Activated naive CD4-positive, alpha-beta T cell treated with anti-CD3 and anti-CD28 coated beads for 36 hours (primary cell): Measurements from ENCODE around the gene PCNA. TPM values are rescaled to one million over a fixed set of nuclear protein-coding genes. Genes with fewer than 3 reads are reported as not detected.
A peak's percentile ranks its signal among the peaks of the same experiment; 100 is the strongest.

Source experiments
- CTCF ChIA-PET: fragments of 350-600 bp; sonication (Branson Sonifier 250); formaldehyde crosslinking; loops from one replicate; lab custom pipeline; 2021; ENCODE audit warnings: antibody characterized with exemption; lab: Charles Lee
- DNase-seq: peaks from one replicate; pipeline ENCODE4 v3.0.0-alpha.2; 2020
- H3K27ac Mint-ChIP-seq: one replicate; pipeline ENCODE4 v1.8.0; 2021; ENCODE audit warnings: mild to moderate bottlenecking, mixed read lengths
- H3K27me3 Mint-ChIP-seq: one replicate; pipeline ENCODE4 v1.8.0; 2021; ENCODE audit warnings: low read depth, mixed read lengths
- H3K36me3 Mint-ChIP-seq: one replicate; pipeline ENCODE4 v1.8.0; 2021; ENCODE audit warnings: low read depth, mixed read lengths
- H3K4me1 Mint-ChIP-seq: one replicate; pipeline ENCODE4 v1.8.0; 2021; ENCODE audit warnings: low read depth, mixed read lengths
- H3K4me3 Mint-ChIP-seq: one replicate; pipeline ENCODE4 v1.8.0; 2021; ENCODE audit warnings: mild to moderate bottlenecking, moderate library complexity, mixed read lengths
- H3K9me3 Mint-ChIP-seq: one replicate; pipeline ENCODE4 v1.8.0; 2021; ENCODE audit warnings: mixed read lengths
- intact Hi-C: fragments of 100-400 bp; cut with micrococcal nuclease; formaldehyde crosslinking; loops from one replicate; pipeline ENCODE4 v1.15.1; 2023
- total RNA-seq, 2 experiments: library from RNA; stranded (reverse); gene quantifications; one replicate each; pipeline ENCODE4 v1.2.3, GENCODE V29; 2021

The PCNA gene
- total RNA-seq = 100 to 1,000 TPM; 631 to 641 TPM

DNA sequence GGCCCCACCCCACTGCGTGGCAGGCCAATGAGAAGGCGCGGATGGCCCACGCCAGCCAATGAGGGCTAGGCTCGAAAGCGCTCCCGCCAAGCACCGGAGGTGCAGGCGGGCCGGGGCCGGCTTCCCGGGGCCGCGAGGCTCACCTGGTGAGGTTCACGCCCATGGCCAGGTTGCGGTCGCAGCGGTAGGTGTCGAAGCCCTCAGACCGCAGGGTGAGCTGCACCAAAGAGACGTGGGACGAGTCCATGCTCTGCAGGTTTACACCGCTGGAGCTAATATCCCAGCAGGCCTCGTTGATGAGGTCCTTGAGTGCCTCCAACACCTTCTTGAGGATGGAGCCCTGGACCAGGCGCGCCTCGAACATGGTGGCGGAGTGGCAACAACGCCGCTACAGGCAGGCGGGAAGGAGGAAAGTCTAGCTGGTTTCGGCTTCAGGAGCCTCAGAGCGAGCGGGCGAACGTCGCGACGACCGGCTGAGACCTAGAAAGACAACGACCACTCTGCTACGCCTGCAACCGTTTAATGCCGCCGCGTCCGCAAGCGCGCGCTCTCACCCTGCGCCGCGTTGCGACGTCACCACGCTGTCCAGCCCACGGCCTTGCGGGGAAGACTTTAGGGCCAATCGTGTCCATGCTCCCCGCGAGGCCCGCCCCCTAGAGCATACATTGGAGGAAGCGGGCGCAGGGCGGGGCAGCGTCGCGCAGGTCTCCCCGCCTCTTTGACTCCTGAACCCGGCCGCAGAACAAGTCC lies at the start of gene PCNA:
Gene PCNA, minus strand, starts transcription at position 524 of the 750 bp plus-strand sequence. Its CDS starts 160 bp downstream, at position 364.
- CTCF ChIA-PET = interaction anchor here (0.6 to 2.7 kb wide), 9 partner anchors 8 to 357 kb away, joined by 3 to 14 read pairs (median 3); no protein-coding TSS in a partner anchor
- H3K36me3 Mint-ChIP-seq = peaks cover 42% of the 10 kb centered on the region
- peaks cover 44% of the 10 kb centered on the region for H3K4me1 Mint-ChIP-seq
- DNase-seq = peak; percentile 99
- intact Hi-C loops = loop anchor here (1.0 to 10.0 kb wide), 4 partner anchors 8 to 392 kb away; partner anchors contain the start of gene CDS2
- peak within 1 kb of the TSS; percentile 93 for H3K4me3 Mint-ChIP-seq
- no peaks in the 10 kb centered on the region for H3K27me3 Mint-ChIP-seq
- no peaks in the 10 kb centered on the region for H3K9me3 Mint-ChIP-seq
- peak within 1 kb of the TSS; percentile 99 for H3K27ac Mint-ChIP-seq

DNA sequence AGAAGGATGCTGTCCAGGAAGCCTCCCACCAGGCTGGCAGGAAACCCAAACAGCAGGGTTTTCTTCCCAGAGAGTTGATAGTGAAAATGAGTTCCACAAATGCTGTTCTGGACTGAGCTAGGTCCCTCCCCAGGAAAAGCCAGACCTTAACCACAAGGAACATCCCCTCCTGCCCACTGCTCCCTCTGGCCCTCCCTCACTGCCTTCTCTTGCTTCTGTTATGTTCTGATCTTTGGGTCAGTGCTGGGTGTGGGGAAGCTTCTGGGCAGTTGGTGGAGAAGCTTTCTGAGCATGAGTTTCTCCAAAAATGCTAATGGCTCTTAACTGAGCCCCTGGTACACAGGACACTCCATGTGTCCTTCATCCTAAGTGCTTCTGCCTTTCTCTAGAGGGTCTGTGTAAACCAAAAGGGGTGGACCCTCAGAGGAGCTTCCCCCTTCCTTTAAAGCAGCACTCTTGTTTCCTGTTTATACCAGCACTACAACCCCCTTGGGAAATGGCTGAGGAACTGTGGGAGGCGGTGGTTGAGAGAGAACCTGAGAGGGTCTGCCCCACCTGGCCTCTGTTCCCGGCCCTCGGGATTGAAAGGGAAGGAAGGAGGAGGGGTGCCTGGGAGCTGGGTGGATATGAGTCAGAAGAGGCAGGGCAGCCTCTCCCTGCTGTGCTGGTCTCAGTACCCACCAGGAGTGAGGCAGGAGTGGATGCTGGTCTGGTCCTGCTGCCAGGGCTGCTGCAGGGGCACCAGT lies 49.1 kb upstream of the PCNA start:
- Mint-ChIP-seq H3K4me3 (no peak overlapping the region), H3K27ac (peak overlapping the region; percentile 47), H3K27me3 (no peaks in the 10 kb centered on the region), H3K36me3 (no peaks in the 10 kb centered on the region), H3K9me3 (no peaks in the 10 kb centered on the region), H3K4me1 (peaks cover 66% of the 10 kb centered on the region)
- DNase-seq = peak; percentile 16
- CTCF ChIA-PET = interaction anchor here (1.0 to 4.2 kb wide), 5 partner anchors 24 to 51 kb away, joined by 3 to 18 read pairs (median 5); partner anchors contain the start of gene CDS2
- intact Hi-C loops = loop anchor here (2.0 kb wide), 1 partner anchor 20 kb away; no protein-coding TSS in a partner anchor

DNA sequence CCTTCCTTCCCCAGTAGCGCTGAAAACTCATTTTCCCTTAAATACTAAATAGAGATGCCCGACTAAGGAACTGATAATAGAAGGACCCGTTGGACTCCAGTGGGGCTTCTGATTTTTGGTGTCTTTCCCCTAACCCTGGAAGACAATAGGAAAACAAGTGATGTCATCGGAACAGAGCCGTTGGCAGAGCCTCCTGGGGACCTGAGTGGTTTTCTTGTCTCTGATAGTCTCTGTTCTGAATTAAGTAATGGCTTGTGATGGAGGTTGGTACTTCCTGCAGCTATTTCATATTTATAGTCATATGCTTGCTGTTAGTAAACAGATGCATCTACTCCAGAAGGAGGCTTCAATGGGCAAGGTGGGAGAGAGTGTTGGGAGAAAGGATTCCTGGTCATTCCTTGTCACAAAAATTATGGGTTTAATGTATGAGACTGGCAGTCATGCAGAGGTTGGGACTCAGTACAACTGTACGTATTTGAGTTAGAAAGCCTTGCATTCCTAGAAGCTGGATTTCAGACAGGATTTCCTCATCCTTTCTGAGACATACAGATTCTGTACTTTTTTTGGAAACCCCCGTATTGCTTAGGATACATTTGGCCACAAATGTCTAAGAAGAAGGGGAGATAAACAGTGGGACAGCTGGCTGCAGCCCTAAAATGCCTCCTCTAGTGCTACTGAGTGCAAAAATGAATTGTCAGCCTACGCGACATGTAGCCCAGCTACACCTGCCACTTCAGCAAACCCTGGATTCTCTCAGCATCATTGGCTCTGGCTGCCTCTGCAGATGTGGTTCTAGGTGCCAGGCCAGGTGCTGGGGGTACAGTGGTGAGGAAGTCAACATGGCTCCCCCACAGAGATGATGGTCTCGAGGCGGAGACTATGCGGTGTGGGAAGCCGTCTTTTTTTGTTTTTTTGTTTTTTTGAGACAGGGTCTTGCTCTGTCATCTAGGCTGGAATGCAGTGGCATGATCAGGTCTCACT lies 45.2 kb upstream of the PCNA start:
- Mint-ChIP-seq H3K4me1 (peaks cover 72% of the 10 kb centered on the region), H3K27me3 (no peaks in the 10 kb centered on the region), H3K4me3 (no peak overlapping the region), H3K36me3 (no peaks in the 10 kb centered on the region), H3K9me3 (no peaks in the 10 kb centered on the region), H3K27ac (no peak overlapping the region)
- intact Hi-C loops = no loop called here
- CTCF ChIA-PET = interaction anchor here (2.8 to 3.0 kb wide), 2 partner anchors 10 to 38 kb away, joined by 8 to 10 read pairs; partner anchors contain the start of gene CDS2
- no peak for DNase-seq

DNA sequence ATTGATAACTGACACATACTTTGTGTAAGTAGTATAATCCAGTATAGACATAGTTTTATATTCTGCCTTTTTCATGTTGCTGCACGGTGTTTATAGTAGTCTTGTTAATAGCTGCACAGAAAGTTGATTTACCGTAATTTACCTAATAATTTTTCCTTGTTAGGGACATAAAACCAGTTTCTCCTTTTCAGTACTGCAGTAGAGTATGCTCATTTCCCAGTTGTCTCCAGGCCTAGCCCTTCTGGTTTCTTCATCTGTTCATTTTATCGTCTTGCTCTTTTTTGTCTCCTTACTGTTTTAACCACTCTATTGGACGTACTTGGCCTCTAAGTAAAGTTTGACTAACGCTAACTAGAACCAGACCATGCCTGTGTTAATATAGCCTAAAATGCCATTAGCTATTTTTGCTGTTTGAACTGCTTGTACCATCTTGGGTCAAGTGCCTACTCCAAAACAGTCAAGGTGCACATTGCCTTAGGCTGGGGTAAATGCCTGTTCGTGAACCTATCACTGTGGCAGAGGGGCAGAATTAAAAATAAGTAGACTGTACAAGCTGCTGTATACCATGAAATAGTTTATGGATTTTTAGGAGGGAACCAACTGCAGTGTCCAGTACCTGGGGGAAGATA lies 41.9 kb upstream of the PCNA start:
- no peak for DNase-seq
- intact Hi-C loops = no loop called here
- Mint-ChIP-seq H3K4me1 (peaks cover 52% of the 10 kb centered on the region), H3K27ac (no peak overlapping the region), H3K9me3 (no peaks in the 10 kb centered on the region), H3K36me3 (no peaks in the 10 kb centered on the region), H3K27me3 (no peaks in the 10 kb centered on the region), H3K4me3 (no peak overlapping the region)
- CTCF ChIA-PET = interaction anchor here (1.3 kb wide), 1 partner anchor 61 kb away, joined by 3 read pairs; no protein-coding TSS in a partner anchor

DNA sequence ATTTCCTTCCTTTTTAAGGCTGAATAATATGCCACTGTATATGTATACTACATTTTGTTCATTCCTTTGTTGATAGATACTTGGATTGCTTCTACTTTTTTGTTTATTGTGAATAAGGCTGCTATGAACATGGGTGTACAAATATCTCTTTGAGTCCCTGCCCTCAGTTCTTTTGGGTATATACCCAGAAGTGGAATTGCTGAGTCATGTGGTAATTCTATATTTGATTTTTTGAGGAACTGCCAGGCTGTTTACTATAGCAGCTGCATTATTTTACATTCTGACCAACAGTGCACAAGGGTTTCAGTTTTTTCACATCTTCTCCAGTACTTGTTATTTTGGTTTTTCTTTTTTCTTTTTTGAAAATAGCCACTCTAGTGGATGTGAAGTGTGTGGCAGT lies 41.1 kb upstream of the PCNA start:
- CTCF ChIA-PET = interaction anchor here (1.3 kb wide), 1 partner anchor 62 kb away, joined by 3 read pairs; no protein-coding TSS in a partner anchor
- intact Hi-C loops = no loop called here
- no peak for DNase-seq
- no peaks in the 10 kb centered on the region for H3K9me3 Mint-ChIP-seq
- H3K36me3 Mint-ChIP-seq = no peaks in the 10 kb centered on the region
- no peaks in the 10 kb centered on the region for H3K27me3 Mint-ChIP-seq
- H3K4me3 Mint-ChIP-seq = no peak overlapping the region
- H3K27ac Mint-ChIP-seq = no peak overlapping the region
- H3K4me1 Mint-ChIP-seq = peaks cover 50% of the 10 kb centered on the region

DNA sequence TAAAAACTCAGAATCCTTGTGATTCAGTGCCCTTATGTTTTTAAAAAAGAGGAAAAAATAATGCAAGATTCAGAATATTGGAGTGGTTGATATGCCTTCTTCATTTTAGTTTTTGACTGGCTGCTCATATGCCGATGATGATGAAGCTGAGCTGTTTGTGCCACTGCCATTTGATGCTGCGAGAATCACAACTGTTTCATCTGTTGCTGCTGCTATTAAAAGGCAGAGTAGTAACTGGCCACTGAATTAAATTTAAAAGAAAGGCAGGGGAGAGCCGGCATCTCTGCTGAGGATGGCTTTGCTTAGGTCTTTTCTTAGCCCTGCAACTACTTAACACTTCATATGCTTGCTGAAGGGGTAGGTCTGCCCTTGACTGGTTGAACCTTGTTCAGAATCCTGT lies 40.2 kb upstream of the PCNA start:
- Mint-ChIP-seq H3K36me3 (no peaks in the 10 kb centered on the region), H3K27me3 (no peaks in the 10 kb centered on the region), H3K9me3 (no peaks in the 10 kb centered on the region), H3K27ac (no peak overlapping the region), H3K4me1 (peaks cover 49% of the 10 kb centered on the region), H3K4me3 (no peak overlapping the region)
- CTCF ChIA-PET = no interaction called here
- intact Hi-C loops = no loop called here
- DNase-seq = no peak

DNA sequence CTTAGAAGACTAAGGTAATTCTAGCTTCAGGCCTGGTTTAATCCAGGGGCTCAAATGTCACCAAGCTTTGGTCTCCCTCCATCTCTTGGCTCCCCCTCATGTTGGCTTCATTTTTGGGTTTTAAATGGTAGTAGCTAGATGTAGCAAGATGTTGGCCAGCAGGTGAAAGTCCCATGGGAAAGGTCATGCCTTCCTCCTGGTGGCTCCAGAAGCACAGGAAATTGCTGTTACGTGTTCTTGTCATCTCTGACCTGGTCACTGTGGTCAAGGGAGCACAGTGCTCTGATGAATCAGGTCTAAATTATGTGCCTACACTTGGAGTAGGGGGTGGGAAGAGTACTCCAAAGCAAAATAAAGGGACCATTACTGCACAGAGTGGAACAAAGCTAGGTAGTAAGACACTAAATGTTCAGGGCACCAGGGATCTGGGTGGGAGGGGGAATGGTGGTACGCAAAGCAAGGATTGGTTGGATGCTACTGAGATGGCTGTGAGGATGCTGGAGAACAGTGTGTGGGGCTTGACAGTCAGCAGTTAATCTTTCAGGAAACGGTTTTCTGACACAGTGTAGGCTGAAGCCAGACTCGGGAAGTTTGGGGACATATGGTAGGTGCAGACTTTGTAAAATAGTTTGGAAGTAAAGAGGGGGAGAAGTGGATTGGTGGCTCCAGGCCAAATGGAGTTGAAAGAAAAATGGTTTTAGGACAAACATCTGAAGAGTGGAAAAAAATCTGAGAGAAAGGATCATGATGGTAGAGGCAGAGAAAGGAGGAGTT lies 37.1 kb upstream of the PCNA start:
- Mint-ChIP-seq H3K4me3 (no peak overlapping the region), H3K36me3 (peaks cover 4% of the 10 kb centered on the region), H3K9me3 (no peaks in the 10 kb centered on the region), H3K27me3 (no peaks in the 10 kb centered on the region), H3K4me1 (peaks cover 58% of the 10 kb centered on the region), H3K27ac (no peak overlapping the region)
- CTCF ChIA-PET = interaction anchor here (0.9 to 1.8 kb wide), 4 partner anchors 12 to 49 kb away, joined by 3 to 8 read pairs (median 4); no protein-coding TSS in a partner anchor
- DNase-seq = no peak
- intact Hi-C loops = no loop called here

DNA sequence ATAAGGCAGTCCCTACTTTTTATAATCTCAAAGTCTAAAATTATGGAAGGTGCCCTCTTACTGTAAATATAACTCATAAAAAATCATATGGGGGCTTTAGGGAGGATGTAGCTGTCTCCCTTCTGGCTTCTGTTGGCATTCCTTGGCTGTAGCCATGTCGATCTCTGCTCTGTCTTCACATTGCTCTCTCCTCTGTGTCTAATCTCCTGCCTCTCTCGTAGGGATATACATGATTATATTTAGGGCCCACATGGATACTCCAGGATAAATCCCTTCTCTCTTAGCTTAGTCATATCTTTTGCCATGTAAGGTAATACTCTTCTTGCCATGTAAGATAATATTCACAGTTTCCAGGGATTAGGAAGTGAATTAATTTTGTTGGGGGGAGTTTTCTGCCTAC lies 35.6 kb upstream of the PCNA start:
- CTCF ChIA-PET = interaction anchor here (1.2 to 1.8 kb wide), 2 partner anchors 11 to 50 kb away, joined by 8 read pairs; no protein-coding TSS in a partner anchor
- DNase-seq = no peak
- no peak overlapping the region for H3K27ac Mint-ChIP-seq
- H3K4me3 Mint-ChIP-seq = no peak overlapping the region
- no peaks in the 10 kb centered on the region for H3K9me3 Mint-ChIP-seq
- H3K27me3 Mint-ChIP-seq = no peaks in the 10 kb centered on the region
- intact Hi-C loops = no loop called here
- peaks cover 6% of the 10 kb centered on the region for H3K36me3 Mint-ChIP-seq
- peaks cover 49% of the 10 kb centered on the region for H3K4me1 Mint-ChIP-seq

DNA sequence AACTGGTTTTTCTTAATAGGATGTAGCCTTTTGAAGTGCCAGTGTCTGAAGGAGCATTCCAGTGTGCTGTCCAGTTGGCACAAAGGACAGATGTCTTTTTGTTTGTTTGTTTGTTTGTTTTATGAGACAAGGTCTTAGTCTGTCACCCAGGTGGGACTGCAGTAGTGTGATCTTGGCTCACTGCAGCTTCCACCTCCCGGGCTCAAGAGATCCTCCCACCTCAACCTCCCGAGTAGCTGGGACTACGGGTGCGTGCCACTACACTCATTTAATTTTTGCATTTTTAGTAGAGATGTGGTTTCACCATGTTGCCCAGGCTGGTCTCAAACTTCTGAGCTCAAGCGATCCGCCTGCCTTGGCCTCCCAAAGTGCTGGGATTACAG lies 34.8 kb upstream of the PCNA start:
- Mint-ChIP-seq H3K4me3 (no peak overlapping the region), H3K27ac (no peak overlapping the region), H3K27me3 (no peaks in the 10 kb centered on the region), H3K9me3 (no peaks in the 10 kb centered on the region), H3K36me3 (peaks cover 6% of the 10 kb centered on the region), H3K4me1 (peaks cover 50% of the 10 kb centered on the region)
- no peak for DNase-seq
- intact Hi-C loops = no loop called here
- CTCF ChIA-PET = interaction anchor here (1.2 to 1.9 kb wide), 2 partner anchors 12 to 28 kb away, joined by 8 read pairs; partner anchors contain the start of gene CDS2

DNA sequence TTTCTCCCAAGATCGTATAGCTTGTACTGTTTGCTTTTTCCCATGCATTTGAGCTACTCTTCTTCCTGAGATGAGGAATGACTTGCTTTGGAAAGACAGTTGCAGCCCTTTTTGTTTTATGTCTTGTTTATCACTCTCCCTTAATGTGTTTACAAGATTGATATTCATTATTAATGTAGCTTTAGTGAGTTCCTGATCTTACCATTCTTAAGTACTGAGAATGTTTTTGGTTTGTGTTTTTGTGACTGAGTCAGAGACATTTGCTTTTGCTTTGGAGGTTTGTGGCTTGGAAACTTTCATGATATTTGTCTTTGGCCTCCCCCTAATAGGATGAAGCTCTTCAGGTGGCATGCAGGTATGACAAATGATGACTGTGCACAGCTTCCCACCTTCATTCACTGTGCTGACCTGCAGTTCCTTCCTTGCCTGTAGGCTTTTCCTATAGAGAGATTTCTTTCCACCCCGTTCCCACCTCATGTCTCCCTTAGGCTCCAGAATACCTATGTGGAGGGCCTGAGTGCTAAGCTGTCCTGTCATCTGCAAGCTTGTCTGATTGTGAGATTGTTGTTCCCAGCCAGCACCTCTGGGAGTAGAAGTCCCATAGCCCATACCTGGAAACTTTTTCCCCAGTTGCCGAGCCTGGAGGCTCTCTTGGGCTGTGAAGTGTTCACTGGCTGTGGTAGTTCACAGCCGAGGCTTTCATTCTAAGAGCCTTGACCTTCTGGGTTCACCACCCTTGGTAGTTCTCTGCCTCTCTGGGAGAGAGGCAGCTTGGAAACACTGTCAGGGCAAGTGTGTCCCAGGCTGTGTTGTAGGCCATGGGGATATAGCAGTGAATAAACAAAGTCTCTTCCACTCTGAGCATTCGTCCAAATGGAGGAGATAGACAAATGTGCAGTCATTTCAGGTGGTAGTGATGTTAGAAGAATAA lies 34.1 kb upstream of the PCNA start:
- CTCF ChIA-PET = interaction anchor here (1.0 to 1.9 kb wide), 3 partner anchors 13 to 38 kb away, joined by 3 to 8 read pairs (median 5); partner anchors contain the start of gene CDS2
- Mint-ChIP-seq H3K27ac (no peak overlapping the region), H3K4me3 (no peak overlapping the region), H3K9me3 (no peaks in the 10 kb centered on the region), H3K27me3 (no peaks in the 10 kb centered on the region), H3K36me3 (peaks cover 6% of the 10 kb centered on the region), H3K4me1 (peaks cover 50% of the 10 kb centered on the region)
- peak; percentile 32 for DNase-seq
- intact Hi-C loops = loop anchor here (1.0 kb wide), 1 partner anchor 11 kb away; no protein-coding TSS in a partner anchor
